Fibroblast of skin of left biceps (primary cell): ENCODE measurements around the gene SECISBP2.
A peak's percentile ranks its signal among the peaks of the same experiment; 100 is the strongest.
"Not testable (repeated sequence)": the region's sequence is repeated elsewhere in the genome, so short reads cannot be mapped to it uniquely, and the experiment has no call there.

Experiments
- DNase-seq, 2 experiments: peaks; one replicate each; pipeline ENCODE4 v3.0.0-alpha.2; 2013; ENCODE audit warnings: low read depth in 2 of 2

Gene SECISBP2

DNA sequence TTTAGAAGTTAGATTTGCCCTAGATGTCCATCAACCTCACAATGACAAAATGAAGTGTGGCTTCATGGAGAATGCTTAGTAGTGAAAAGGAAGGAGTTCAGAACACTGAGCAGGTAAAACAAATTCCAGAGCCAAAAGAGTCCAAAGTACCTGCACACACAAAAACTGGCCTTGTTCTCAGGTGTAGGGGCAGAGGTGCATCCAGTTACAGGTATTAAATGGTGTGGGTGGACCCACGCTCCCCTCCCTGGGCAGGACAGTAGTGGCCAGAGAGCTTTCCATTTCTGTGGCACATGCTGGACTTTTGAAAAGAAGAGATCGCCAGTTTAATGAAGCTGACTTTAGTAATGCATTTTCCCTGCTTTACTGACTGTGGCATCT lies 47.2 kb downstream of the SECISBP2 start:
- DNase-seq = no peak

DNA sequence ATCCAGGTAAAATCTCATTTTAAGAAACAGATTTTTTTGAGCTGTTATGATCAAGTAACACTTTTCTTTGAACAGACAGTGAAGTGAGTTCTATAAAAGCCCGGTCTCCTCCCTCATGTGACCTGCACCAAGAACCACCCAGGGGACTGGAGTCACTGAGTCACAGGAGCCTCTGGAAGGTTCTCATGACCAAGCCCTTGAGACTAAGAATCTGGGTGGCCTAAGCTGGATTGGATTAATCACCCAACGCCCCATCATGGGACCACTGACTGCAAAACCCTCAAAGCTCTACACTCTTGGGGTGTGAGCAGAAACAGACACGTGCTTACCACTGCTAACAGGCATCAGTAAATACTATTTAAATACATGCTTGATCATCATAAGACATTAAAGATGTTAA lies 48.4 kb downstream of the SECISBP2 start:
- no peak for DNase-seq

DNA sequence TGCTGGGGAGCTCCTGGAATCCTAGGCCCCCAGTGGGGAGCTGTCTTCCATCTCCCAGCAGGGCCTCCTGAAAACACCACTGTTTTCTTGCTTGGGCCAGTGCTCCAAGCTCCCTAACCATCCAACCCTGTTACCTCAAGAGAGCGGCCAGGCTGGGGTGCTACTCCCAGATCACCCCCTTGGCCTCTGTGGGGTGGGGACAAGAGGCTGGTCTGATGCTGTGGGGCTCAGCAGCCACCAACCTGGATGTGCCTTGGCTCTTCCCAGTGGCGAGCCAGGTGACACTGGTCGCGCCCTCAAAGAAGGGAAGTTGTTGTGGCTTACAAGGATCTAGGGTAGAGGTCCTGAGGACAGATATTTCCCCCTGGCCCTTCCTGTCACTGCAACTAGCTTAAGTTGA lies 49.0 kb downstream of the SECISBP2 start:
- no peak for DNase-seq

- no peak for DNase-seq
These were observed 49.6 kb downstream of the SECISBP2 start for GRCh38 chr9:89367726-89368437.

DNA sequence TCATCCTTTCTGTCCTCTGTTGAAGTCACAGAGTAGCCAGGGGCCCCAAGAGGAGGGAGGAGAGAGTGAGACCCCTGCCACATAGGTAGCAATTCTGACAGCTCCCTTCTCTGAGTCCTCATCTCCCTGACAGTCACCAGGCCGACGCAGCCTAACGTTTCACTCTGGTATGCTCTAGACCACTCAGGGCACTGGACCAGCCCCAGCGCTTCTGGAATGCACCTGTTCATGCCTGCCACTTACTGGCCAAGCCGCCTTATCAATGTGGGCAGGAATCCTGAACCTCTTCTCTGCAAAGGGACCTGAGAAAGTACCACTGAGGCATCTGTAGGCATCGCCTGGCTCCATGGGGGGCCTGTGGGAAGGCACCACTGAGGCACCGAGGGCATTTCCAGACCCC lies 50.2 kb downstream of the SECISBP2 start:
- no peak for DNase-seq

DNA sequence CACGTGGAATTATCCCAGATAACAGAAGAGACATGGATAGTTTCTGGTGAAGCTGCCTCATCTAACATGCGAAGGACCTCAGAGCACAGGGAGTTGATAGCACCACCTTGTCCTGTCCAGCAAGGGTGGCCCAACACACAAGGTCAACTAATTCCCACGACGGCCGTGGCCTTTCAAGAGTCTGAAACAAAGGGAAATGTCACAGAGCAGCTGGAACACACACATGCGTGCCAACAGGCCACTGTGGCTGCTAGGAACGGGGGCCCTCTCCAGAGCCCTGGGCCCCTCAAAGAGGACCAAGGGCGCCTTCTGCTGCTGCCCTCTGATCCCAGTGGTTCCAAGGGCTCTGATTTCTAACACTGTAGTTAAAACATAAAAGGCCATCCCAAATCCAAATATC lies 50.7 kb downstream of the SECISBP2 start:
- DNase-seq = no peak

GRCh38 chr9:89370593-89370992 lies 52.3 kb downstream of the SECISBP2 start:
- no peak for DNase-seq

DNA sequence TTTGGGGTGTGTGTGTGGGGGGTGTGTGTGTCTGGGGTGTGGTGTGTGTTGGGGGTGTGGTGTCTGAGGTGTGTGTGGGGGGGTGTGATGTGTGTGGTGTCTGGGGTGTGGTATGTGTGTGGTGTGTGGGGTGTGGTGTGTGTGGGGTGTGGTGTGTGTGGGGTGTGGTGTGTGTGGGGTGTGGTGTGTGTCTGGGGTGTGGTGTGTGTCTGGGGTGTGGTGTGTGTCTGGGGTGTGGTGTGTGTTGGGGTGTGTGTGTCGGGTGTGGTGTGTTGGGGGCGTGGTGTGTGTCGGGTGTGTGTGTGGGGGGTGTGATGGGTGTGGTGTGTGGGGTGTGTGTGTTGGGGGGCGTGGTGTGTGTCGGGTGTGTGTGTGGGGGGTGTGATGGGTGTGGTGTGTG lies 53.5 kb downstream of the SECISBP2 start:
- not testable (repeated sequence) for DNase-seq

GRCh38 chr9:89372230-89372816 lies 54.0 kb downstream of the SECISBP2 start:
- DNase-seq = no peak

DNA sequence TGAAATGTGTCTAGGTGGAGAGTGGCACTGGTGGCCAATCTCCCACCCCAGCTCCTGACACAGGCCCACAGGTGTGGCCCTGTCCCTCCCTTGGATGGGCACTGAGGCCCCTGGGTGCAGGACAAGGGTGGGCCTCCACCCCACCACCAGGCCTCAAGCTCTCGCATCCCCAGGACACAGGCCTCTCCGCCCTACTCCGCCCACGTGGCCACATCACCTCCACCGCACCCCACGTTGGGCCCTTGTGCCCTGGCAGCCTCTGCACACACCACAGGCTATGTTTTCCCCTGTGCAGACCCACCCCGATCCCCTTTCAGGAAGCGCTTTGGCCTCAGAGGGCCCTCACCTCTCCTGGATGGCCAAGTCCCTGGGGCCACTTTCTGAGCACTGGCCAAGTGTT lies 54.7 kb downstream of the SECISBP2 start:
- DNase-seq = no peak

DNA sequence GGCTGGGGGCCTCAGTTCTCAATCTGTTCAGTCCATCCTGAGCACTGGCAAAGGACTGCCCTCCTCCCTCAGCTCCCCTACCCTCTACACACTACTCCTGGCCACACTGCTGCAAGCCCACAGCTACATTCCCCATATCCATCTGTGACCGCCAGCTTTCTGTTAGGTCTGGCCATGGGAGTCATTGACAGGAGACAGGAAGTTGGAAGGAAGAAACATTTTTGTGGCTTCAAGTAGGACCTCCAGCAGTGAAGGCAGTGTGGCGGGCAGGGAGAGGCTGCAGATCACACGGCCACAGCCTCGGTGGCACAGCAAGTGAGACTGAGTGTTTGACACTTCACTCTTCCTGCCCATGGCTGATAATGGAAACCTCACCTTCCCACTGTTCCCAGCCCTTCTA lies 55.9 kb downstream of the SECISBP2 start:
- peak; percentile 12 to 17 for DNase-seq

DNA sequence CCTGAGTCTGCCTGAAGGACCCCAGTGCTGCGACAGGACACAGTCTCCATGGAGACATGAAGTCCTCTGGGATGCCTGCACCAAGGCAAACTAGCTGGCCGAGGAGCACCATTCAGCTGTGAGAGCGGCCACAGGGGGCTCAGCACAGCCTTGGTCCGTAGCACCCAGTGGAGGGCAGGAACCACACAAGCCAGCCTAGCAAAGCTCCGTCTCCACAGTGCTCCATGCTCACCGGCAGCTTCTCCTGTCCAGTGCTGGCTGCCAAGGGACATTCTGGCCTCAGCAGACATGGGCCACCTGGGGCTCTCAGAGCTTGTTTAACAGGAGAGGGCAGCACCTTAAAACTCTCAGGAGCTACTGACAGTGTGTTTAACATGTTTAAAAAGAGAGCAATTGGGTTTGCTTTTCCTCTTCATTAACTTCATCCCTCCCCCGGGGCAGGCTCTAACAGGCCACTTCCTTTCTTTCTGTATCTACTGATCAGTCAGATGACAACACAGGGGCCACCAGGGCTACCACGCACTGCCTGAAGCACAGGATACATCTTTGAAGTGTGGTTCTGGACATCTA lies 57.0 kb downstream of the SECISBP2 start:
- DNase-seq = no peak

DNA sequence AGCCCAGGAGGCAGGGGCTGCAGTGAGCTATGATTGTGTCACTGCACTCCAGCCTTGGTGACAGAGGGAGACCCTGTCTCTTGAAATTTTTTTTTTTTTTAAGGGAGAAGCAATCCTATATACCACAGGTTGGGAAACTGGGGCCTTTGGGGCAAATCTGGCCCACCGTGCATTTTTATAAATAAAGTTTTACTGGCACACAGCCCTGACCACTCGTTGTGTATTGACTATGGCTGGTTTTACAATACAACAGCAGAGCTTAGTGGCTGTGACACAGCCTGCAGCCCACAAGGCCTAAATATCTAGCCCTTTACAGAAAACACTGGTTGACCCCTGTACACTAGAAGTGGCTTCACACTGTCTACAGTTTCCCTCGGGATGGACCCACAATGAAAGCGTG lies 58.0 kb downstream of the SECISBP2 start:
- DNase-seq = no peak

DNA sequence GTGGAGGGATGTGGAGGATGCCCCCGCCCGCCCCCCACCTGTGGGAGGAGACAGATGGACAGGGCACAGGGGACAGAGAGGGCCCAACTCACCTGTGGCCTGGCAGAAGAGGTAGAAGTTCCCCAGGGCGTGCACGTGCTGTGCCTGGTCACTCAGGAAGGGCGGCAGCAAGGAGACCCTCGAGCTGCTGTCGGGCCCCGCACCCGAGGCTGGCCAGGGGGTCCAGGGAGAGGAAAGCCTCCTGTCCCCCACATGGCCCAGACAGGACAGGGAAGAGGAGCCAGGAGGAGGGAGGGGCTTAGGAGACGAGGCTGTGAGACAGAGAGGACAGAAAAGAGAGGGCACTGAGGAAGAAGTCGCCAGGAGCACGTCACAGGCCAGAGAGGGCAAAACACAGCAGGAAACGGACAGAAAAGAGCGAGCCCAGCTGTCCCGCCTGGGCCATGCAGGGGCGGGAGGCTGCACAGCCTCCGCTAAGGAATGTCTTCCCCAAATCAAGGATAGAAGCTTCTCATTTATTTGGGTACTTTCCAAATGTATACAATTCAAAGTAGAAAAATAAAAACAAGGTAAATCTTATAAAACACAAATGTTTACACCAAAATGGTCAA lies 58.5 kb downstream of the SECISBP2 start:
- no peak for DNase-seq

GRCh38 chr9:89377411-89377810 lies 59.1 kb downstream of the SECISBP2 start:
- DNase-seq = no peak

- DNase-seq = no peak
These were observed 60.2 kb downstream of the SECISBP2 start for GRCh38 chr9:89378541-89378940.

GRCh38 chr9:89379031-89379430 lies 60.7 kb downstream of the SECISBP2 start:
- no peak for DNase-seq

DNA sequence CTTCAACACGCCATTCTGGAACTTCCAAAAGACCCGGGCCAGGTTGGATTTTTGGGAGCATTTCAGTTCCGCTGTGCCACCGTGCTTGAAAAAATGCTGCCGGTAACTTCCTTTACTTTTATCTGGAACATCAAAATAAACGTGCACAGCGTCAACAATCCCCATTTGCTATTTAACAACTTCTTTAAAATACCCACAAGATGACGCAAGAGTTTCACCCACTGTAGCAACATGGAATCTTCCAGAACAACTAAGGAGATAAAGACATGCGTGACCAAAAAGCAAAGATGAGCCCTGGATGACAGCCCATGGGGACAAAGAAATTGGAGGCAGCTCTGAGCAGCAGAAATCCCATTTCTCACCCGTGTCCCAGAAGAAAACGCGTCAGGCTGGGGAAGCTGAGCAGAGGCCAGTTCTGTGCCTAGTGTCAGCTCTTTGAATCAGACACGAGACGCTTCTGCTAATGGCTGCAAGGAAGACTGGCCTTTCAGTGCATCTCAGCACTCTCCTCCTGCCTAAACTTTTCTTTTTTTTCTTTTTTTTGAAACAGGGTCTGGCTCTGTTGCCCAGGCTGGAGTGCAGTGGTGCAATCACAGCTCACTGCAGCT lies 61.3 kb downstream of the SECISBP2 start:
- no peak for DNase-seq

DNA sequence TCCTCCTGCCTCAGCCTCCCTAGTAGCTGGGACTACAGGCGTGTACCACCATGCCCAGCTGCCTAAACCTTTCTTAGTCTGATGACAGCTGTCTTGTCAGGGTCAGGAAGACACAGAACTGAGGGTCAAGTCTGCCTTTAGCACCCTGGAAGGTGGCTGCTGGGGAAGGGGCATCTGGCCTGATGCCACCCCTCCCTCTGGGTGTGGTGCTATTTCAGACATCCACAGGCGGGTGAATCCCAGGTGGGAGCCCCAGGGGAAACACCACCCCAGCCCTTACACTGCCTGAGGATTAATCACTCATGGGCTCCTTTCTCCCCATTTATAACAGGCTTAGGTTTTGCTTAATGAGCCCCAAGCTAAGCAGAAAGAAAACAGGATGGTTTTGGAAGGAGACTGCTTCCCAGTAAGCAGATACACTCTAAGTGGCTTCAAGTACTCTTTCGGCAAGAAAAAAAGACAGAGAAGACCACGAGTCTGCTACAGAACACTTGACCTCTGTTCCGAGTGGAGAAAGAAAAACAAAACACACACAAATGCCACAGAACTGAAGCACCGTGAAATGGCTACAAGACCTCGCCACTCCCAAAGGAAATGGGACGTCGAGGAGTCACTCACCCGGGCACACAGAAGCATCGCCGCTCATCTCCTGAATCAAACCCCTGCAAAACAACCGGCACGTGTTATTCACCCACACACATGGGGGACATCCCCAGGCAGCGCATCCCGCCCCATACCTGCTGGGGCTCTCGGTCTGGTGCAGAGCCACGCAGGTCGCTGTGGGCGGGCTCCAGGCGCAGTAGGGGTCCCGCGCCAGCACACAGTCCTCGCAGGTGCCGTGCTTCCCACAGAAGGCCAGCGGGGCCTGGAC lies 62.4 kb downstream of the SECISBP2 start:
- DNase-seq = no peak

GRCh38 chr9:89381308-89381609 lies 63.0 kb downstream of the SECISBP2 start:
- no peak for DNase-seq

- no peak for DNase-seq
These were observed 64.0 kb downstream of the SECISBP2 start for GRCh38 chr9:89382026-89382986.
